C1 segment of cervical spinal cord (tissue), 14 donors: ENCODE data around the gene TNXB.

Experiments used
- DNase-seq, 14 donors: peaks; one replicate each; lab custom pipeline; 2025; lab: John Stamatoyannopoulos, UW

Gene TNXB

GRCh38 chr6:32140420-32141046, 31.4 kb upstream of the TNXB start:
- DNase-seq: no peak

GRCh38 chr6:32139590-32139989, 30.5 kb upstream of the TNXB start:
- DNase-seq: no peak

GRCh38 chr6:32137454-32137853, 28.3 kb upstream of the TNXB start:
- DNase-seq: no peak

GRCh38 chr6:32133786-32134185, 24.6 kb upstream of the TNXB start:
- no peak for DNase-seq

- DNase-seq: no peak
These were observed 23.0 kb upstream of the TNXB start for GRCh38 chr6:32132110-32132509.

- DNase-seq: no peak
These were observed 22.4 kb upstream of the TNXB start for GRCh38 chr6:32131439-32131948.

GRCh38 chr6:32129297-32130088, 20.4 kb upstream of the TNXB start:
- no peak for DNase-seq

GRCh38 chr6:32128751-32129296, 19.7 kb upstream of the TNXB start:
- DNase-seq: peak in 1 of 14 donors; percentile 42

- peak; percentile 50 to 99 (median 95) for DNase-seq
These were observed 18.8 kb upstream of the TNXB start, which contains the start of gene ATF6B for GRCh38 chr6:32127717-32128592. ATF6B (minus strand) TSS chr6:32128246; CDS start chr6:32128207, 39 bp downstream.

GRCh38 chr6:32127409-32127716, 18.2 kb upstream of the TNXB start:
- no peak for DNase-seq

GRCh38 chr6:32126880-32127279, 17.7 kb upstream of the TNXB start:
- DNase-seq: no peak

- peak in 1 of 14 donors; percentile 52 for DNase-seq
These were observed 14.5 kb upstream of the TNXB start for GRCh38 chr6:32123681-32124080.

GRCh38 chr6:32120573-32121059, 11.5 kb upstream of the TNXB start:
- no peak for DNase-seq

GRCh38 chr6:32118782-32119628, 9.9 kb upstream of the TNXB start:
- peak; percentile 10 to 85 (median 68) for DNase-seq

GRCh38 chr6:32117461-32117860, 8.3 kb upstream of the TNXB start:
- DNase-seq: no peak

- DNase-seq: no peak
These were observed 7.5 kb upstream of the TNXB start for GRCh38 chr6:32116674-32117073.

GRCh38 chr6:32115623-32116022, 6.5 kb upstream of the TNXB start:
- DNase-seq: no peak

- no peak for DNase-seq
These were observed 5.7 kb upstream of the TNXB start for GRCh38 chr6:32114796-32115195.

GRCh38 chr6:32113386-32114352, 4.5 kb upstream of the TNXB start:
- peak in 10 of 14 donors; percentile 25 to 83 (median 60) for DNase-seq
